Bronchial epithelial cell (primary cell): ENCODE data around the gene MIEF1. TPM values are rescaled to one million over a fixed set of nuclear protein-coding genes. Genes with fewer than 3 reads are reported as not detected.

Experiments
- DNase-seq: peaks from one replicate; pipeline ENCODE4 v3.0.0-alpha.2; 2010; ENCODE audit warnings: low read depth
- FAIRE-seq: peaks from 2 replicates; lab custom pipeline; 2011; peaks lifted over from hg19 to GRCh38; lab: Jason Lieb, UNC
- H3K27me3 ChIP-seq: 2 replicates; pipeline ENCODE4 v1.5.1; 2011; ENCODE audit warnings: low read length; ENCODE audit not compliant: control insufficient read depth, insufficient read depth
- H3K36me3 ChIP-seq: 2 replicates; pipeline ENCODE4 v1.5.1; 2011; ENCODE audit warnings: low read length; ENCODE audit not compliant: control insufficient read depth, insufficient read depth
- H3K4me3 ChIP-seq: 2 replicates; pipeline ENCODE4 v1.5.1; 2011; ENCODE audit warnings: mild to moderate bottlenecking, low read depth, low read length, control low read depth
- total RNA-seq: library from RNA; depleted of rRNA; stranded (reverse); fragments of >200 nt; gene quantifications from 2 replicates; pipeline ENCODE4 v1.2.1, GENCODE V29; 2014
- TF ChIP-seq, protein P1 (sequence below): IDR thresholded peaks from 2 replicates; pipeline ENCODE4 v1.5.1; 2011; ENCODE audit warnings: mild to moderate bottlenecking, moderate library complexity, low read length, control low read depth, inconsistent platforms; ENCODE audit not compliant: insufficient read depth, severe bottlenecking

The MIEF1 gene
- total RNA-seq, 1 donor from 2014 or later: 23.7 TPM

DNA sequence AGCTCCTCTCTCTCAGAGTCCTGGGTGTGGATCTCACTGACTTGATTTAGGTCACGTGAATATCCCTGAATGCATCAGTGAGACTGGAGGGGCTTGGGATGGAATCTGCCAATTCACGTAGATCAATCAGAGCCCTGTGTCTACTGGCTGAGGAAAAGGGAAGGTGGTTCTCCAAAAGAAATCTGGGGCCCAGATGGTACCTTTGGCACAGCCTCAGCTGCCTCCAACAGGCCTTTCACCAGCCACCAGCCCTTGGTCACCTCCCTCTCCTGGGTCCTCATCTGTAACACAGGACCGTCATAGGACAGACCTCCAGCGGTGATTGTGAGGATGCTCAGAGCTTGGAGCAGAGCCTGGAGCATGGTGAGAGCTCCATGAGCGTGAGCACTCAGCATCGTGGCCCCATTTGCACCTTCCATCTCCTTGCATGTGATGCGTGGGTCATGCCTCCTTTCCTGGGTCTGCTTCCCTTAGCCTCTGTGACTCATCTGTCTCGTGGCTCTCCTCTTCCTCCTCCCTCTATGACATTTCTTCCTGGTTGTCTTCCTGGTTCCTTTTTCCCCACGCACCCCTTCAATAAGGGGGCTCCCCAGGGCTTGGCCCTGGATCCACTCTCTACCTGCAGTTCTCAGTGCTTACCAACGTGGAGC, 7.5 kb upstream of the MIEF1 start:
- Histone ChIP-seq H3K4me3 (no peak overlapping the region), H3K36me3 (no peaks in the 10 kb centered on the region), H3K27me3 (no peaks in the 10 kb centered on the region)
- DNase-seq (no peak), FAIRE-seq (no peak)
- TF ChIP-seq, protein P1, sequence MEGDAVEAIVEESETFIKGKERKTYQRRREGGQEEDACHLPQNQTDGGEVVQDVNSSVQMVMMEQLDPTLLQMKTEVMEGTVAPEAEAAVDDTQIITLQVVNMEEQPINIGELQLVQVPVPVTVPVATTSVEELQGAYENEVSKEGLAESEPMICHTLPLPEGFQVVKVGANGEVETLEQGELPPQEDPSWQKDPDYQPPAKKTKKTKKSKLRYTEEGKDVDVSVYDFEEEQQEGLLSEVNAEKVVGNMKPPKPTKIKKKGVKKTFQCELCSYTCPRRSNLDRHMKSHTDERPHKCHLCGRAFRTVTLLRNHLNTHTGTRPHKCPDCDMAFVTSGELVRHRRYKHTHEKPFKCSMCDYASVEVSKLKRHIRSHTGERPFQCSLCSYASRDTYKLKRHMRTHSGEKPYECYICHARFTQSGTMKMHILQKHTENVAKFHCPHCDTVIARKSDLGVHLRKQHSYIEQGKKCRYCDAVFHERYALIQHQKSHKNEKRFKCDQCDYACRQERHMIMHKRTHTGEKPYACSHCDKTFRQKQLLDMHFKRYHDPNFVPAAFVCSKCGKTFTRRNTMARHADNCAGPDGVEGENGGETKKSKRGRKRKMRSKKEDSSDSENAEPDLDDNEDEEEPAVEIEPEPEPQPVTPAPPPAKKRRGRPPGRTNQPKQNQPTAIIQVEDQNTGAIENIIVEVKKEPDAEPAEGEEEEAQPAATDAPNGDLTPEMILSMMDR: no peak

DNA sequence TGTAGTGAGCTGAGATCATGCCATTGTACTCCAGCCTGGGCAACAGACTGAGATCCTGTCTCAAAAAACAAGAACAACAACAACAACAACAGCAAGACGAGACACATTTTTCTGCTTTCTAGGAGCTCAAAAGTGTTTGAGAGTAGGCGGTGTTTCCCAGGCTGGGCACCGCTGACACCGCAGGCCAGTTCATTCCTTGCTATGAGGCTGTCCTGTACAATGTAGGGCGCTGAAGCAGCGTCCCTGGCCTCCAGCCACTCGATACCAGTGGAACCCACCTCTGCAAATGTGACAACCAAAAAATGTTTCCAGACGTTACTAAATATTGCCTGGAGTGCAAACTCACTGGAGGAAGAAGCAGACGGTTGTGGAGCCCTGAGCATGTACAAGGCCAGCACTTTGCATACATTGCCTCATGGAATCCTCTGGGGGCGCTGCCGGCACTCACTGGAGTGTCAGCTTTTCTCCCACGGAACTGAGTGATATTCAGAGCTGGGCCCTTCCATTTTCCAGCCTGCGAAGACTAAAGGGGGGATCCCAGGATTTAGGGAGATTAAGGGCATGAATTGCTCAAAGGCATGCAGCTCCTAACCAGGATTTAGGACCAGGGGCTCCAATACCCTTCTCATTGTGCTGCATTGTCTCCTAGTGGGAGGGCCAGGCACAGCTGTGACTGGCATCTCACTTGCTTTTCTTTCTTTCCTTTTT, 5.8 kb upstream of the MIEF1 start:
- FAIRE-seq: no peak
- Histone ChIP-seq H3K4me3 (no peak overlapping the region), H3K36me3 (no peaks in the 10 kb centered on the region), H3K27me3 (no peaks in the 10 kb centered on the region)
- TF ChIP-seq, protein P1: peak; percentile 85
- peak; percentile 27 for DNase-seq

DNA sequence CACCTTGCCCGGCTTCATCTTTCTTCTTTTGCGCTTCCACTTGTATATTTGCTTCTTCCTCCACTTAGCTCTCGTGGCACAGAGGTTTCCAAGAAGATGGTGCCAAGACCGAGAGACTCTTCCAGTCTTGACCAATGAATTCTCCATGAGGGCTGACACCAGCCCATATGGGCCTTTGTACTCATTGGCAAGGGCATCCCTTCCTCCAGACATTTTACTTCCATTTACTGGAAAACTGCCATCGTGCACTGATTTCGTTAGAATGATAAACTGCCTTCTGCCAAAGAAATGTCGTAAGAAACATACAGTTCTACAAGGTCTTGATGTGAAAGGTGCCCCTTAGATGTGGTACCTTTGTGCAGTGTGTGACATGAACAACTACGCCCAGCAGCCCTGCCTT, 4.7 kb upstream of the MIEF1 start:
- TF ChIP-seq, protein P1: no peak
- FAIRE-seq: no peak
- no peak for DNase-seq
- H3K27me3 ChIP-seq: no peaks in the 10 kb centered on the region
- H3K36me3 ChIP-seq: no peaks in the 10 kb centered on the region
- H3K4me3 ChIP-seq: no peak overlapping the region

DNA sequence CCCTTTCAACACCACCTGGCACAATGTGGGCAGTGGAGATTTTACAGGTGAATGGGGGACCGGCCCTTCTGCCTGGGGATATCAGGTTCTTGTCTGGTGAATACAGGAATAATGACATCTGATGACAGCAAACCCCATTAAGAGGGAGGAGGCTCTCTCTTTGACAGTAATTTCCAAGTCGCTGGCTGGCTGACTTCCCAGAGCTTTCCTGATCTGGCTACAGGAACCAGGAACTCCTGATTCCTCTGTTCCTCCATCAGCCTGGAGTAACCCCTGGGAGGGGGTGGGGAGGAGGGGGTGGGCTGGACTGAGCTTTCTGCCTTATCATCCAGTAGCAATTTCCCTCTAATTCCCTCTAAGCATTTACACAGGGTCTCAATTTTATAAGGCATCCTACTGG, 3.7 kb upstream of the MIEF1 start:
- H3K36me3 ChIP-seq: no peaks in the 10 kb centered on the region
- DNase-seq: no peak
- H3K4me3 ChIP-seq: no peak overlapping the region
- FAIRE-seq: no peak
- no peaks in the 10 kb centered on the region for H3K27me3 ChIP-seq
- TF ChIP-seq, protein P1: no peak

DNA sequence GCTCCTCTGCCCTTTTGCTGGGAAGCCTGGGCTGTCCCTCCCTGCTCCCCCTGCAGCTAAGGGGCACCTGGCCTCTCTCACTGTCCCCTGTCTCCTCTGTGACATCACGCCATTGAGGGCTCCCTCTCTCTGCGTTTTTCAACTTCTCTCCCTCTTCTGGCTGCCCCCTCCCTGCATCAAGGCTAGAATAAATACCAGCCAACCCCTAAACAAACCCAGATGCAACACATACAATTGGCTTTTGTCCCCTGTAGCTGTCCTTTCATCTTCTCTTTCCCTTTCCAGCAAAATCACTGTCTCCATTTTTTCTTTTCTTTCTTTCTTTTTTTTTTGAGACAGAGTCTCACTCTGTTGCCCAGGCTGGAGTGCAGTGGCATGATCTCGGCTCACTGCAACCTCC, 3.3 kb upstream of the MIEF1 start:
- TF ChIP-seq, protein P1: no peak
- DNase-seq: no peak
- no peaks in the 10 kb centered on the region for H3K36me3 ChIP-seq
- H3K27me3 ChIP-seq: no peaks in the 10 kb centered on the region
- no peak for FAIRE-seq
- no peak overlapping the region for H3K4me3 ChIP-seq
